Measurements from ENCODE around the gene SETDB2. TPM values are rescaled to one million over a fixed set of nuclear protein-coding genes. Genes with fewer than 3 reads are reported as not detected.

Gene SETDB2
- total and polyA plus RNA-seq, 2 of the 13 experiments (the other 11 are each of a cell fraction or from before 2014, with no cell fraction given): 8.1 to 8.7 TPM

DNA sequence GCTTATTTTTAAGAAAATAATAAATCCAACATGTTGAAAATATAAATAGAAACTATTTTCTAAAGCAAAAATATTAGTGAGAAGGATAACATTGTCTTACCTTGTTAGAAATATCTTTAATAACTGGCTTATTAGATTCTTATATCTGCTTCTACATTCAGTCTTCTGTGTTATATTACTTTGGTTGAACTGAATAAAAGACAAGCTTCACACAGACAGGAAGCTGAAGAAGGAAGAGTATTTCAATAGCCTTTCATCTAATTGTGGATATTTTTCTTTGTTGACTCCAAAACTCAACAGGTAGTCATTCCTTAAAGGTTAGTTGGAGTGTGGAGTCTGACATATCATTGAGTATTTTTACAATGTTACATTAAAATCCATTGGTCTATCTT lies 10.9 kb downstream of the SETDB2 start:
- no peak for FAIRE-seq
- POLR2A ChIA-PET: no interaction called here

DNA sequence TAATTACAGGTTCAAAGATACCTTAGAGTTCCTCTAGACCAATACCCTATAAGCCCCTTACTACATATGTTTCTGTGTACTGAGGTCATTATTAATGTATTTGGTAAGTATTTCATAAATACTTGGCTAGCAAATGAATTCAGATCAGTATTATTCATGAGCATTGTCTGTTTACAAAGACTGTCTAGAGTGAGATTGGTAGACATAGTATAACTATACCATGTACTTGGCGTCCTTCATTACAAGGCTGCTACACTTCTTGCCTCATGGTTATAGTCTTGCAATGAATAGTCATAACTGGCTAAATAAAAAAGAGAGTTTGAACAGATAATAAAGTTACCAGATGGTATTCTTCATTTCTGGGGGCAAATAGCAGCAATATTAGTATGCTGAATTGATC lies 12.1 kb downstream of the SETDB2 start:
- 96% methylated on average over 1 of the region's 1 CpG for WGBS (ENCODE audit: low lambda C conversion rate)
- BruUV-seq (replicated peaks): no TSS peak

More for the DNA sequence above, 10.9 kb downstream of the SETDB2 start:
- Histone ChIP-seq H3K36me3 (replicated peaks in 1 of 2; ENCODE audit: control insufficient read depth in 1 of 2, insufficient read depth in 2 of 2, low read length in 2 of 2) (0 out of 5 replicates have a peak, but pooled peaks cover 0 to 2% of the 10 kb centered on the region in 2 experiments), H2AFZ (ENCODE audit: low read length) (no peak overlapping the region), H3K9me3 (ENCODE audit: low read length) (no peaks in the 10 kb centered on the region), H3K4me1 (ENCODE audit: insufficient read depth, low read length) (peaks cover 4% of the 10 kb centered on the region; the same call in 1 of the 2 replicates), H3K79me2 (ENCODE audit: insufficient read depth, low read length) (peaks cover 7% of the 10 kb centered on the region), H3K9ac (ENCODE audit: insufficient read depth, low read depth, low read length) (no peak overlapping the region), H4K20me1 (ENCODE audit: insufficient read depth, low read length) (no peaks in the 10 kb centered on the region), H3K27me3 (ENCODE audit: control insufficient read depth in 1 of 2, insufficient read depth in 2 of 2, low read length in 2 of 2) (no peaks in the 10 kb centered on the region), H3K27ac (ENCODE audit: extremely low read length, insufficient read depth, low read length) (no peak overlapping the region), H3K4me2 (ENCODE audit: low read depth, low read length) (no peak overlapping the region), H3K4me3 (replicated peaks in 1 of 3; ENCODE audit: insufficient read depth in 1 of 3, low read depth in 2 of 3, low read length in 3 of 3) (no peak overlapping the region)
- no peak for DNase-seq (ENCODE audit: low spot score)
- CTCF ChIA-PET (ENCODE audit: low intra/inter-chr PET ratio, low total read pairs): no interaction called here
- BruUV-seq (replicated peaks): no TSS peak
- in situ Hi-C loops (cut with HindIII; ENCODE audit: extremely low pct_ligation_motif_present, low pct_unique_long_range_greater_than_20kb): no loop called here
- ATAC-seq: no peak
- TF ChIP-seq KDM1A (CRISPR knock-in tag; IDR thresholded peaks at IDR 0.05) (no peak), NCOA2 (CRISPR knock-in tag; IDR thresholded peaks at IDR 0.05) (no peak), ZNF431 (CRISPR knock-in tag; IDR thresholded peaks at IDR 0.05; ENCODE audit: borderline replicate concordance, low read depth) (no peak), HDAC2 (CRISPR knock-in tag; IDR thresholded peaks at IDR 0.05) (no peak), ZNF766 (CRISPR knock-in tag; IDR thresholded peaks at IDR 0.05; ENCODE audit: borderline replicate concordance) (no peak), RBAK (CRISPR knock-in tag; IDR thresholded peaks at IDR 0.05) (no peak)
- TF ChIP-seq, protein P1, sequence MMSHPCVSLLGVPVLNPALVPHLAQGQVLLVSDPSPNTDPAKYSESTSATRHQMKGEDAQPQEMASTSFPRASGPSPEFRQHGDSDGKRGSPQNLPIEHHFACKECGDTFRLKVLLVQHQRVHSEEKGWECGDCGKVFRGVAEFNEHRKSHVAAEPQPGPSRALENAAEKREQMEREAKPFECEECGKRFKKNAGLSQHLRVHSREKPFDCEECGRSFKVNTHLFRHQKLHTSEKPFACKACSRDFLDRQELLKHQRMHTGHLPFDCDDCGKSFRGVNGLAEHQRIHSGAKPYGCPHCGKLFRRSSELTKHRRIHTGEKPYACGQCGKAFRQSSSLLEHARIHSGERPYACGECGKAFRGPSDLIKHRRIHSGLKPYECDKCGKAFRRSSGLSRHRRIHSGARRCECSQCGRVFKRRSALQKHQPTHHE (CRISPR knock-in tag; IDR thresholded peaks at IDR 0.05; ENCODE audit: borderline replicate concordance): no peak
- intact Hi-C loops (cut with micrococcal nuclease; ENCODE audit: unreplicated experiment): no loop called here

More for the DNA sequence above, 12.1 kb downstream of the SETDB2 start:
- in situ Hi-C loops (cut with HindIII; ENCODE audit: extremely low pct_ligation_motif_present, low pct_unique_long_range_greater_than_20kb) (no loop called here), intact Hi-C loops (cut with micrococcal nuclease; ENCODE audit: unreplicated experiment) (no loop called here)
- H3K27me3 ChIP-seq (ENCODE audit: control insufficient read depth in 1 of 2, insufficient read depth in 2 of 2, low read length in 2 of 2): no peaks in the 10 kb centered on the region
- no peak overlapping the region for H3K9ac ChIP-seq (ENCODE audit: insufficient read depth, low read depth, low read length)
- no peaks in the 10 kb centered on the region for H3K4me1 ChIP-seq (ENCODE audit: insufficient read depth, low read length)
- no peak overlapping the region for H3K4me3 ChIP-seq (replicated peaks in 1 of 3; ENCODE audit: insufficient read depth in 1 of 3, low read depth in 2 of 3, low read length in 3 of 3)
- FAIRE-seq (no peak), DNase-seq (ENCODE audit: low spot score) (no peak), ATAC-seq (no peak)
- POLR2A ChIA-PET: no interaction called here
- no peak overlapping the region for H2AFZ ChIP-seq (ENCODE audit: low read length)
- CTCF ChIA-PET (ENCODE audit: low intra/inter-chr PET ratio, low total read pairs): no interaction called here
- TF ChIP-seq PHF5A (CRISPR knock-in tag; IDR thresholded peaks at IDR 0.05; ENCODE audit: low read depth, unreplicated experiment): no peak
- peaks cover 0 to 2% of the 10 kb centered on the region in 2 experiments; a peak in 1 of 5 replicates for H3K36me3 ChIP-seq (replicated peaks in 1 of 2; ENCODE audit: control insufficient read depth in 1 of 2, insufficient read depth in 2 of 2, low read length in 2 of 2)
- H3K9me3 ChIP-seq (ENCODE audit: low read length): no peaks in the 10 kb centered on the region
- no peaks in the 10 kb centered on the region for H3K79me2 ChIP-seq (ENCODE audit: insufficient read depth, low read length)
- H3K4me2 ChIP-seq (ENCODE audit: low read depth, low read length): no peak overlapping the region
- H3K27ac ChIP-seq (ENCODE audit: extremely low read length, insufficient read depth, low read length): no peak overlapping the region
- no peaks in the 10 kb centered on the region for H4K20me1 ChIP-seq (ENCODE audit: insufficient read depth, low read length)
